ENCODE measurements around the gene KRT33B.
"Not testable (repeated sequence)": the region's sequence is repeated elsewhere in the genome, so short reads cannot be mapped to it uniquely, and the experiment has no call there.

Gene KRT33B

DNA sequence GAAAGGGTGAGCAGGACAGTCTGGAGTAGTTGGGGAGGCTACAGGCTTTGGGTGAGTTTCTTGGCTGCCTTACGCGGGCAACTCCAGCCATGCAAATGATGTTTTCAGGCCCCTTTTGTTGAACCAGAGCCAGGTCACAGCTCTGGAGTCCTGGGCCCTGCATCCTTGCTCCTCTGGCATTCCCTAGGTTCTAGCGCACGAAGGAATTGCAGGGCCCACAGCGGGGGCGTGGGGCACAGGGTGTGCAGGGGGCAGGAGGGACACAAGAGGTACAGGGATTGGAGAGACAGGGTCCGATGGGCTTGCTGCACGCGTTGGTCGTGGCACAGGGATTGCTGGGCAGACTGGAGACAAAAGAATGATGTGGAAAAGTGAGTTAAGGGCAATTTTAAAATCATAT is 24.2 kb upstream of the KRT33B start:
- no peak for DNase-seq (ENCODE audit: low read depth, low spot score)

DNA sequence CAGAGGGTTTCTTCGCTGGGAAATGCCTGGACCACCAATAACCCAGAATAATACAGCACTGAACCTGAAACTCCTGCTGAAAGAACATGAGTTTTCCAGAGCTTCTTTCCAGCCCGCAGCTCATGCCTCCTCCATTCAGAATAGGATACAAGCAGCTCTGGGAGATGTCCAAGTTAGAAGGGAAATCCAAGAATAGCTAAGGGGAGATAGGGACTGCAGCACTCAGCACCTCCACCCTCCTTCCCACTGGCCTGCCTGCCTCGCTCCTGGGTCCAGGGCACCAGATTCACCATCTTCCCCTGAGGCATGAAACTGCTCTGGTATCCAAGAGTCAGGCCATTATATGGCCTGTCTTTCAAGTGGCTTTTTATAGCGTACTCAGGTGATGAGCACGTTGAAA is 23.7 kb upstream of the KRT33B start:
- DNase-seq (ENCODE audit: low read depth, low spot score) = no peak

DNA sequence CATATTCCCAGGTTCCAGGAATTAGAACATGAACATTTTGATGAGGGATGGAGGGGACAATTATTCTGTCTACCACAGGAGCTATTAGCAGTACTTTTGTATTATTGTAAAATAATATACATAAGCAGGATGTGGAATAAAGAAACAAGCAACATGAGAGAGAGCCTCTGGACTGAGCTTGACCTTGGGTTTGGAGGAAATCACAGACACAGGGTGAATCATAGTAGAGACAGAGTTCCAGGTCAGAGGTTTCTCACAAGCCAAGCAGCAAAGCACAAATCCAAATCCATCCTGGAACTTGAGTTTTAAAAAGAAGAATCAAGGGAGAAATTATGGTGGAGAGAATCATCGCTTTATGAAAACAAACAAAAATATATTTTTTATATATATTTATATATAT is 22.7 kb upstream of the KRT33B start:
- no peak for DNase-seq (ENCODE audit: low read depth, low spot score)

DNA sequence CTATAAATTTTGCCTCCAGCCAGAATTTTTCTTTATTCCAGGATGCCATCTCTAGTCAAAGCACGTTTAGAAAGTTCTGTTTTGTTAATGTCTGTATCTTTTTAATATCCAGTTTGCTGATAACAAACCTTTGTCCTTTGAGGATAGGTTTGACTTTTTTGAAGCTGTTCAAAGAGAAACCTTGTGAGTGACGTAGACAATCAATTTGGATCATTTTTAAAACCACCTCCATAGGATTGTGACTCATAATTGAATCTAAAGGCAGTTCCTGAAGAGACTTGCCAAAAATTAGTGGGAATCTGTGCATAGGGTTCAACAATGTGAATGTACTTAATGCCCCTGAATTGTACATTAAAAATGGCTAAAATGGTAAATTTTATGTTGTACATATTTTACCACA is 21.9 kb upstream of the KRT33B start:
- DNase-seq (ENCODE audit: low read depth, low spot score) = no peak

DNA sequence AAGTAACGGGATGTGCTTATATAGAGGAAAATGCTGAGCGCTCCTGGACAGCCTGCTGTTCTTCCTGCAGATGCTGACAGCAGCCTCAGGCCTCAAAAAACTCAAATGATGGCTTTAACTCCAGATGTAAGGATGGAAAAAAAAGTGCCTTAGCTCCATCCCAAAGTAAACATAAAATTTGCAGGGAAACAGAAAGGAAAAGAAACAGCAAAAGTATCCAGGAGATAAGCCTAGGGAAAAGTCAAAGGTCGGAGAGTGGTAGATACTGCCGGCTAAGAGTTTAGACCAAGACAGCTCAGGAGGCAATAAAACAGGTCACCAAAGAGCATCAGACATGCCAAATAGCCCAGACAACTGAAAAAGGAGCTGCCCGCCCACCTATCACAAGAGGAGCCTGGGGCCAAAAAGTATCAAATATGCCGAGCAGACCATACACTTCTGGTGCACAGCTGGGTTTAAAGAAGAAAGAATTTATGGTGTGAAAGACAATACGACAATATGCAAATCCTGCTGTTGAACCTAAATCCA is 20.9 kb upstream of the KRT33B start:
- no peak for DNase-seq (ENCODE audit: low read depth, low spot score)

DNA sequence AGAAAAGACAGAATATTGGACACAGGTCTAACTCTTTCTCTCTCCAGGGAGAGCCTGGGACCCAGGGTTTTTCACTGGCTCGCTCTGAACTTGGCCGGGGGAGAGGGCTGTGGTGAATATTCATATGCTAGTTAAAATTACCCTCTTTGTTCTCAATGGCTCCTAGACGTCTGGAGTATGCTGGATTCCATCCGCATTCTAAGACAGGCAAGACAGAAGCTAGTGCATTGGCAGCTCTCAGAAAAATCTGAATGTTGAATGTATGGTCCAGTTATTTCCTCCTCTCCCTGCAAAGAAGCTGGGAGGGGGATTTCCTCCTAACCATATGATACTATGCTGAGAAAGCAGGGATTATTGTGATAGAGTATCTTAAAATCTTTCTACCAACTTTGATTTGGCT is 18.1 kb upstream of the KRT33B start:
- DNase-seq (ENCODE audit: low read depth, low spot score) = no peak

DNA sequence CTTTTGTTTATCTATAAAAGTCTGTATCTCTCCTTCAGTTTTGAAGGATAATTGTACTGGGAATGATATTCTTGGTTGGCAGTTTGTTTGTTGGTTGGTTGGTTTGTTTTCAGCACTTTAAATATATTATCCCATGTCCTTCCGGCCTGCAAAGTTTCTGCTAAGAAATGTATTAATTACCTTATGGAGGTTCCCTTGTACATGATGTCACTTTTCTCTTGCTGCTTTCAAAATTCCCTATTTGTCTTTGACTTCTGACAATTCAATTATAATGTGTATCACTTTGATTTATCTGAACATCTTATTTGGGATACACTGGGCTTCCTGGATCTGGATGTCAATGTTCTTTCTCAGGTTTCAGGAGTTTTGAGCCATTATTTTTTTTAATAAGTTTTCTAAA is 16.6 kb upstream of the KRT33B start:
- DNase-seq (ENCODE audit: low read depth, low spot score) = no peak

DNA sequence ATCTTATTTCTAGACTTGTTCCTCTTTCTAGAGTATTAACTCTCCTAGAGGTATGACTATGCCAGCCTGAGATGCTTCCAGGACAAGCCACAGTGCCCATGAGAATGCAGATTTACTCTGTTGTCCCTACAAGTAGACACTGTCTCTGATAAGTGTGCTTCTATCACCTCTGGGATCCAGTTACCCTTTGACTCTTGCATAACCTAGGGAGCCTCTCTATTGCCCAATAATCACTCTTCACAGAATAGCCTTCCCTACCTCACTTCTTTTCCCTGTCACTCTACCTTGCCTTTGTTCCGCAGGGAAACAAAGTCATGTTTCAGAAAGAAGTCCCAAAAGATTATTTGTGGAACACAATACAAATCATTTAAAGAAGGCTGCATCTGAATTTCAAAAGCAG is 14.1 kb upstream of the KRT33B start:
- no peak for DNase-seq (ENCODE audit: low read depth, low spot score)

DNA sequence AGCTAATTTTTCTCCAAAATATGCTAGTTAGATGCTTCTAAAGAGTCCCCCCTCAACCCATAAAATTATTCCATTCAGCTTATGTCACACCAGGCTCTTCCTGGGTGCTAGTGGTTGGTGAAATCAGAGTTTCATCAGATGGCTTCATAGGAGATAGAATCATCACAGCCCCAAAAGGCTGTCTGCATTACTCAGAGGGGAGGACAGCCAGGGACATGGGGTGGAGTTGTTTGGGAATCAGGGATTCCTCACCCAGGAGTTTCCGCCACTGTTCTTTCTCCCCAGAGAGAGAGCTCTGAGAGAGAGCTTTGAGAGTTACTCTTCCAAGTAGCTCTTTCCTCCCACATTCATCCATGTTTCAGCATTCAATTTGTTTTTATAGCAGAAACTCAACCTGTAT is 12.8 kb upstream of the KRT33B start:
- no peak for DNase-seq (ENCODE audit: low read depth, low spot score)

DNA sequence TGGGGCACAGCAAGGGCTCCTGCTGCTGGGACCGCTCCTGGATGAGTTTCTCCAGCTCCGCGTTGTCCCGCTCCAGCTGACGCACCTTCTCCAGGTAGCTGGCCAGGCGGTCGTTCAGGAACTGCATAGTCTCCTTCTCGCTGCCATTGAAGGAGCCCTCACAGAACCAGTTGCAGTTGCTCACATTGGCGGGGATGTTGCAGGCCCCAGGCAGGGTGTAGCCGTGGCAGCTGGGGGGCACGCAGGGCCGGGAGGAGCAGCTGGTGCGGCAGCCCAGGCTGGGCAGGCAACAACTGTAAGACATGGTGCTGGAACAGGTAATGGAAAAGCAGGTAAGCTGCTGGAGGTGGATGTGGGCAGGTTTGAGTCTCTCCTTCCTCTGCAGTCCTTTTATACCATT is 12.3 kb upstream of the KRT33B start, which contains the start of gene KRT34:
Gene KRT34 (minus strand): TSS at position 364 of the 400 bp plus-strand sequence. CDS start 60 bp downstream, at position 304.
- not testable (repeated sequence) for DNase-seq (ENCODE audit: low read depth, low spot score)

DNA sequence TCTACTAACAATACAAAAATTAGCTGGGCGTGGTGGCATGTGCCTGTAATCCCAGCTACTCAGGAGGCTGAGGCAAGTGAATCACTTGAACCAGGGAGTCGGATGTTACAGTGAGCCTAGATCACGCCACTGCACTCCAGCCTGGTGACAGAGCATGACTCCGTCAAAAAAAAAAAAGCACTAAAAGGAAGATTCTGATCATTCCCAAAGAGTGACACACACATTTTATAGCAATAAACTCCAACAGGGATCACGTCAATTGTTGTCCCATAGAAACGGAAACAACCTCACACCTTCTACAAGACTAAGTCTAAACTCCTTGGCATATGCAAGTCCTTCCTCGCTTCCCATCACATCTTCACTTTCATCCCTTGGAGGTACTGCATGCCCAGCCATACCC is 10.5 kb upstream of the KRT33B start:
- DNase-seq (ENCODE audit: low read depth, low spot score) = not testable (repeated sequence)

DNA sequence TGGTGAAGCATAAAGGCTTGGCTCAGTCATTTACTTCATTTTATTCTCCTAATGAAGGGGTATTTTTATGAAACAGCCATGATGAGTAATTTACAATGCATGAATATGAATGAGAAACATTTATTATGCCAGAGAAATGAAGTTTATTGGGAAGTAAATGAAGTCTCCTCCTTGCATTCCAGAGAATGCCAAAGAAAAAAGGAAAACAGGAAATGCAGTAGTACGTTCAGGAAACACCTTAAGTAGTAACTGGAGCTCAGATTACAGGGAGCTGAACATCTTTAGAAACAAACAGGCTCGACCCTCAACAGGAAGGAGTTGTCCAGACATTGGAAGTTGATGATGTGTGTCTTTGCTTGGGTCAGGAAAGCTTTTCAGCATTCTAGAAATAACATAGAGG is 7.9 kb upstream of the KRT33B start:
- DNase-seq (ENCODE audit: low read depth, low spot score) = no peak

DNA sequence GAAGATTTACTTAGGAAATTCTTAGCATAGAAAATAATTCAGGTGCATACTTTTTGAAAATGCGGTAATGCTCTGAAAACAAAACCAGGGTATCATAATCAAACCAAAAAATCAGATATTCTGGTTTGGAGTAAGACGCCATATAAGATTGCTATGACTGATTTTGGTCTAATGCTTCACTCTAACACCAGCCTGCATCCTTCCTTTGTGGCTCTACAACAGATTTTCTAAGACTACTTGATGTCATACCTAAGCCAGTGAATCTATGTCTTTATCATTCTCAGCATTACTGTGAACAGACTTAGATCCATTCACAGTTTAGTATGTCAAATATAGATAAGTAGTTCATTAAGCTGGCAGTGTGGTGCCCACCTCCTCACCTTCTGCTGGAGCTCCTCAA is 590 bp downstream of the KRT33B start:
- no peak for DNase-seq (ENCODE audit: low read depth, low spot score)

DNA sequence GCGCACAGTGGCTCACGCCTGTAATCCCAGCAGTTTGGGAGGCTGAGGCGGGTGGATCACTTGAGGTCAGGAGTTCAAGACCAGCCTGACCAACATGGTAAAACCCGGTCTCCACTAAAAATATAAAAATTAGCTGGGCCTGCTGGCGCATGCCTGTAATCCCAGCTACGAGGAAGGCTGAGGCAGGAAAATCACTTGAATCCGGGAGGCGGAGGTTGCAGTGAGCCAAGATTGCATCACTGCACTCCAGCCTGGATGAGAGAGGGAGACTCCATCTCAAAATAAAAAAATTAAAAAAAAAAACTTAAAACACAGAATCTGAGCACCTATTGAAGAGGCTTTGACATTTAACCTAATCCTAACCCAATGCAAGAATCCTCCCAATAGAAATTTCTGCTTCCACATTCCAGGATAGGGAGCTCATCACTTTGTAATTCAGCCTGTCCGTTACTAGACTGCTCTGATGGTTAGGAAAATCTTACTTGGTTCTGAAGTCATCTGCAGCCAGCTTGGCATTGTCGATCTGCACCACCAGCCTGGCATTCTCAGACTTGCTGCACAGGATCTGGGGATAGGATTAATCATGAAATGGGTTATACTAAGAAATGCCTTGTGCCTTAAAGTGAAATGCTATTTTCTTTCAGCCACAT is 2.1 kb downstream of the KRT33B start:
- no peak for DNase-seq (ENCODE audit: low read depth, low spot score)

DNA sequence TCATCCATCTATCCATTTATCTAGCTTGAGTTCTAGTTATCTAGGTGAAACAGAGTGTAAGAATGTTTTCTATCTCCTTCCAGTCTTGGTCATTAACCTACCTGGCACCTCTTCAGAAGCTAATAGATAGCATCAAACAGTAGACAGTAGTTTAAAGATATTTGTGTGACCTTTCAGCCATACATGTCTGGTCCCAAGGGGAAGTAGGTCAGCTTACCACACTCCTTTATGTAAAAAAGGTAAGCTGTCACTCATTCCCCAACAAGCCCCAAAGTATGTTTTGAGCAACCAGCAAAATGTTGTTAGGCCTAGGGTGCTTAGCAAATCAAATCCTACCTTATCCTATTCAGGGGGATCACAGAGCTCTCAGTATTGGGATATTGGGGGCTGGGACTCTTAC is 3.5 kb downstream of the KRT33B start:
- DNase-seq (ENCODE audit: low read depth, low spot score) = no peak

DNA sequence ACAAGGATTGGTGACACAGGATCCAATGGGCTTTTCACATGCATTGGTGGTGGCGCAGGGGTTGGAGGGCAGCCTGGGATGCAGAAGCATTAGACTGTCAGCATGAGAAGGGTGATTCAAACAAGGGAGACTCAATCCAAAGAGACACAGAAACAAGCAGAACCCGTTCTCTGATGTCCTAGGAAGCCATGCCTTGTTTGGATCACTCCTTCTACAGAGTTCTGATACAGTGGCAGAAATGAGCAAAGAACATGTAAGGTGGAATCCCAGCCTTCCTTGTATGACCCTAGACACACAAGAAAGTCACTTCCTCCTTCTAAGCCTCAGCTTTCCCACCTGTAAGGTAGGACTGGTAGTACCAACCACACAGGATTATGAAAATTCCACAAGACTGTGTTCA is 5.7 kb downstream of the KRT33B start:
- DNase-seq (ENCODE audit: low read depth, low spot score) = no peak

DNA sequence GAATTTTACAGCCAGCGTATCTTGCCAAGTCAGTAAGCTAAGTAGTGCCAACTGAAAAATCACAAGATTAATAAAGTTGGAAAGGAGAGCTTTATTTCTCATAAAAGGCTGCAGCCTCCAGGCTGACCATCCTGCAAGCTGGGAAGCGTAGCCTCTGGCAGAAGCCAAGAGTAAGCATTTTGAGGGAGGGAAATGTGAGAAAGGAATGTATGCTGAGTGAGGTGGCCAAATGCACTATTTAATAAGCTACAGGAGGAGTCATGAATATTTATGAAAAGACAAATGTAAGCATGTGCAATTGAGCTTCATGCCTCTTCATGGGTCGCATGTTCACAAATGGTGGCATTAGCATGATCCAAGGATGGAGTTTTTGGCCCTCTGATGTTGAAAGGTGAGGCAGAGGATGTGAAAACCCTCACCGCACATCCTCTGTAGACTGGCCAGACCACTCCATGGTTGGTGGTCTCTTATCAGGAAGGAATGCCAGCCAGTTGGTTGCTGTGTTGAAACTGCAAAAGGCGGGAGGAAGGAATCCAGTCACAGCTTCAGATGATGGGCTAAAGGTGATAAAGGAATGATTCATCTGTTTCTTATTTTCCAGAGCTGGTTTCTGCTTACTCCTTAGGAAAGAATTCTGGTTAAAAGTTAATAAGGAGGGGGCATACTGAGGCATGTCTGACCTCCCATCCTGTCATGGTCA is 9.2 kb downstream of the KRT33B start:
- no peak for DNase-seq (ENCODE audit: low read depth, low spot score)

DNA sequence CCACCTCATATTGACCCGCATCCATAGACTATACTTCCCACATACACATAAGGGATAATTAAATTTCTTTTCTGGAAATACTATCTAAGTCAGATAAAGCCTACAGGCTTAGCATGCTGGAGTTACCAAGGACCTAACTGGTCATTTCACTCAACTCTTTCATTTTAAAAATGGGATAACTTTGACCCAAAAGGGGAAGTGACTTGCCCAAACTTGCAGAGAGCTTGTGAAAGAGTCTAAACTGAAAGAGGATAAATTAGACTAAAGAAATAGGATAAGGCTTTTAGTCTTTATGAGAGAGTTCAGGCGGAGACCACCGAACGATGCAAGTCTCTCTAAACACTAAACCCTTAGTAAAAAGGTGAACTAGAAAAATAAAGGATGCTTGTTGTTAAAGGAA is 15.1 kb downstream of the KRT33B start:
- no peak for DNase-seq (ENCODE audit: low read depth, low spot score)

DNA sequence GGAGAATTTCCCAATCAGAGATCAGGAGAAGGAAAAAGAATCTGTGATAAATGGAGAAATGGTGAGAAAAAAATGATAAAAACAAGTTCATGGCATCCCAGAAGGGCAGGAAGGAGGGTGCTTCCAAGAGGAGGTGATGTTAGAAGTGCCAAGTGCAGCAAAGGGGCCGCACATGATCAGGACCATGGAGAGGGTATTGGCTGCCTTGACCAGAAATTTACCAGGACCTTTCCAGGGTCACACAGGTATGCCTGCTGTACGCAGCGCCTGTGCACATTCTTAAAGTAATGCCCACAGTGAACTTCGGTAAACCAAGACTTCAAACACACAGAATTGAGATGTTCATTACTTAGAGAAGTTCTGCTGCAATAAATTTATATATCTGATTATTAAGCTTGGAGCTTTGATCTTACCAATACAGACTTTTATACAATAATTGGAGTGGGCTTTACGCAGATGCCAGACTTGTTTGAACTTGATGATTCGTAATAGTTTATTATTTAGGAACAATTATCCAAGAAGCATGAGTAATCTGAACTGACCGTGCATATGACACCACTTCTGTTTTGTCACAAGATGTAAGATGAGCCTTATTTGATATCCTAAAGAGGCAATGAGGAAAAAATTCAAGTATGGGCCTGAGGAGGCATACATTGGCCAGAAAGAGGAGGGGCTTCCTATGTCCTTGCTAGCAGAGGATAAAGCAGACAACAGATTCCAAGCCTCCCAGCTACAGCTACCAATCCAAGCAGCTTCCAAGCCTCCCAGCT is 16.8 kb downstream of the KRT33B start:
- no peak for DNase-seq (ENCODE audit: low read depth, low spot score)

DNA sequence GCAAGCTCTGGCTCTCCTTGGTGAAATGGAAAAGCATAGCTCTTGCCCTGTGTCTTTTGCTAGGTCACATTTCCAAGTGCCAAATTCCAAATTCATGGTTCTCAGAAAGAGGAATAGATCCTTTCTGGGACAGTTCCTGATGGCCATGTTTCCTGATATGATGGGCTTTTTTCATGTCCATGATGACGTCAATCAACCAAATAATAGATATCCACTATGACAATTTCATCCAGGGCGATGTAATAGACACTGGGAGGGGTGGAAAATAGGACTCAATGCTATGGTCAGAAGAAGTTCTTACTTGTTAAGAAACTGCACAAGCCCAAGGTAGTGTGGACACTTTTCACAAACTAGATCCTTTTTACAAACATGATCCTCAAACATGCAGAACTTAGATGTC is 18.4 kb downstream of the KRT33B start:
- no peak for DNase-seq (ENCODE audit: low read depth, low spot score)

DNA sequence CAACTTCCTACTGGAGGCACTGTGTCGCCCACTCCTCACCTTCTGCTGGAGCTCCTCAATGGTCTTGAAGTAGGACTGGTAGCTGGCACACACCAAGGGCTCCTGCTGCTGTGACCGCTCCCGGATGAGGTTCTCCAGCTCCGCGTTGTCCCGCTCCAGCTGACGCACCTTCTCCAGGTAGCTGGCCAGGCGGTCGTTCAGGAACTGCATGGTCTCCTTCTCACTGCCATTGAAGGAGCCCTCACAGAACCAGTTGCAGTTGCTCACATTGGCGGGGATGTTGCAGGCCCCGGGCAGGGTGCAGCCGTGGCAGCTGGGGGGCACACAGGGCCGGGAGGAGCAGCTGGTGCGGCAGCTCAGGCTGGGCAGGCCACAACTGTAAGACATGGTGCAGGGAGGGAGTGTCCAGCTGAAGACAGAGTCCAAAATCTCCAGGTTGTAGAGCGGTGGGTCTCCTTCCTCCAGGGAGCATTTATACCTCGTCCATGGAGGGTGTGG is 19.2 kb downstream of the KRT33B start, which contains the start of gene KRT33A:
Gene KRT33A (minus strand): TSS at position 448 of the 498 bp plus-strand sequence. CDS start 61 bp downstream, at position 387.
- not testable (repeated sequence) for DNase-seq (ENCODE audit: low read depth, low spot score)
